NCI-H2107 treated with DMSO at 0.1 percent for 48 hours (cell line): Measurements from ENCODE around the gene PSG7.
"Not testable (repeated sequence)": the region's sequence is repeated elsewhere in the genome, so short reads cannot be mapped to it uniquely, and the experiment has no call there.

Source experiments
- DNase-seq: peaks from one replicate; lab custom pipeline; 2025; ENCODE audit not compliant: unreplicated experiment; lab: John Stamatoyannopoulos, UW

The PSG7 gene

DNA sequence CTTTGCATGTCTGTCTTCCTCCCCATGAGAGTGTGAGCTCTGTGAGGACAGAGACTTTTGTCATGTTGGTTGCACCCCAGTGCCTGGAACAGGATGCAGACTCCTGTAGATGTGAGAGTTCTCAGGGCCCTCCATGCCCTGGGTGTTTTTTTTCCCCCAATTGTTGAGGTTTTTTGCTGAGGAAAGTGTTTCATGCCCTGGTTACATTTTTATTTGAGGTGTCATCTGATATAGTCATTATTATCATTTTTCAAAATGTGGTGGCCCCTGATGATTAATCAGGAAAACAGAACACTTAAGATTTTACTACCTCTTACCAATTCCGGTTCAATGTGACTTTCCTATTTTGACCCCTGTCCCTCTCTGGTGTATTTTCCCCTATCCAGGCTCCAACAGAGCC, 20.1 kb downstream of the PSG7 start:
- DNase-seq = not testable (repeated sequence)

DNA sequence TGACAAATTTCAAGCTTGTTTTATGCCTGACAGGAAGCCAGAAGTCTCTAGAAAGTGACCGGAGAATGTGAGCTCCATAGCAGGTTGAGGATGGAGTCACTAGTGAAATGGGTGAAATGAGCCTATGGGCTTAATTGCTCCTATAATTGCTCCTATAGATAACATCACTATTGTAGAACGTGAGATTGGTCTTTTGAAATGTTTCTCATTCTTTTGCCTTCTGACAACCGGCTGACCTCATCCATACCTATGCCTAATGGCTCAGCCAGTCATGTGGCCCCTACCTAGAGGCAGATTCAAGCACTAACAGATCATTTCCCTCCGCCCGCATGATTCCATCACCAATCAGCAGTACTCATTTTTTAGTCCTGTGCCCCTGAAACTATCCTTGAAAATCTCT, 23.5 kb downstream of the PSG7 start:
- not testable (repeated sequence) for DNase-seq

DNA sequence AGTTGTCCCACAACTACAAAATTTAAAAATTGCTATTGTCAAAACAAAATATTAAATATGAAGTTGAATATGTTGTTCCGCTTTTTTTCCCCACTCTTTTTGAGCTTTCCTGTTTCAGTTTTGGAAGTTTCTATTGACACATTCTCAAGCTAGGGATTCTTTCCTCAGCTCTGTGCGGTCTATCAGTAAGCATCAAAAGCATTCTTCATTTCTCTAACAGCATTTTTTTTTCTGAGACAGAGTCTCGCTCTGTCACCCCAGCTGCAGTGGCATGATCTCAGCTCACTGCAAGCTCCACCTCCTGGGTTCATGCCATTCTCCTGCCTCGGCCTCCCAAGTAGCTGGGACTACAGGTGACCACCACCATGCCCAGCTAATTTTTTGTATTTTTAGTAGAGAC, 24.1 kb downstream of the PSG7 start:
- not testable (repeated sequence) for DNase-seq

DNA sequence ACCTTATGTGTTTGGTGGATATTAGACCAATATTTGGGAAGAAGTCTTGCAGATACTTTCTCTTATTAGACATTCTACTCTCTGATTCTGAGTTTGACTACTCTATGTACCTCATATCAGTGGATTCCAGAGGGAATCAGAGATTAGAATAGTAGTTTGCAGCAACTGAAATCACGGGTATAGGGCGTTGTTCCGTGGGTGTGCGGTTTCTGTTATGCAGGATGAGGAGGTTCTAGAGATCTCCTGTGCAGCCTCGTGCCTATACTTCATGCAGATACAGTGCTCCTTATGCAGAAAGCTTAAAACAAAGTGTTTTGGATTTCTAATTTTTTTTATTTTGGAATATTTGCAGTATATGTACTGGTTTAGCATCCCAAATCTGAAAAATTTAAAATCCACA, 25.3 kb downstream of the PSG7 start:
- DNase-seq = not testable (repeated sequence)

DNA sequence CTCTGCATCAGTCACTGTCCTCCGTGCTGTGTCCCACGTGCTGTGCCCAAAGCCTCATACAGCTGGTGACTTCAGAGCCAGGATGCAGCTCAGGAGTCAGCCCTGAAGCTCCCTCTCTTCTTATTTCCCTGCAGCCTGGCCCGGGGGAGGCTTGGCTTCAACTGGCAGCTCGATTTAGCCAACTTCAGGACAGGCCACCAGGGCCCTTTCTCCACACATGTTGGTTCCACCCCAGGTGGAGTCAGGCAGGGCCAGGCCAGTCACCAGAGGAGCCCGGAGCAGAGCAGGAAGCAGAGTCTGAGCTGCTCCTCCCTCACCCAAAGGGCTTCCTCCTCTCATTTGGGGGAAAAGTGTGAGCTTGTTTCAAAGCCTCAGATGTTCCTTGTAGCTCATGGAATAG, 30.8 kb downstream of the PSG7 start:
- not testable (repeated sequence) for DNase-seq

DNA sequence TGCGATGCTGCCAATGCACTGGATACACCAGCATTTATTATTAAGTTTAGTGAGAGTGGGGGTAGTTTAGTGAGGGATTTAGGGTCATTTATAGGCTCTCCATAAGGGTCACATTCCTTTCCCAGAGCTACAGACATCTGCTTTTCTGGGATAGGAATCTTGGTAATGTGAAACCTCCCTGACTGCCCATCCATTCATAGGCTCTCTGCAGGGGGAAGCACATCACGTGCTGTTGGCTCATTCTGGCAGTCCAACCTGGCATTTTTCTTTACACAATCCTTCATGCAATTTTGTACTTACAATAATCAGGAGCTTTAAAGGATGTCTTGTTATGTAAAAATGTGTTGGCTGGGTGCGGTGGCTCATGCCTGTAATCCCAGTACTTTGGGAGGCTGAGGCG, 36.4 kb downstream of the PSG7 start:
- not testable (repeated sequence) for DNase-seq

DNA sequence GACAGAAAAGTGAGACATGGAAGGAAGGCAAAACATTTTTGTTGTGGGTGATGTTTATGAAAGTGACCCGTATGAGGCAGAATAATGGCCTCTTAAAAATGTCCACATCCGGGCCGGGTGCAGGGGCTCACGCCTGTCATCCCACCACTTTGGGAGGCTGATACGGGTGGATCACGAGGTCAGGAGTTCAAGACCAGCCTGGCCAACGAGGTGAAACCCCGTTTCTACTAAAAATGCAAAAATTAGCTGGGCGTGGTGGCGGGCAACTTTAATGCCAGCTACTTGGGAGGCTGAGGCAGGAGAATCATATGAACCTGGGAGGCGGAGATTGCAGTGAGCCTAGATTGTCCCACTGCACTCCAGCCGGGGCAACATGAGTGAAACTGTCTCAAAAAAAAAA, 37.3 kb downstream of the PSG7 start:
- DNase-seq = not testable (repeated sequence)

DNA sequence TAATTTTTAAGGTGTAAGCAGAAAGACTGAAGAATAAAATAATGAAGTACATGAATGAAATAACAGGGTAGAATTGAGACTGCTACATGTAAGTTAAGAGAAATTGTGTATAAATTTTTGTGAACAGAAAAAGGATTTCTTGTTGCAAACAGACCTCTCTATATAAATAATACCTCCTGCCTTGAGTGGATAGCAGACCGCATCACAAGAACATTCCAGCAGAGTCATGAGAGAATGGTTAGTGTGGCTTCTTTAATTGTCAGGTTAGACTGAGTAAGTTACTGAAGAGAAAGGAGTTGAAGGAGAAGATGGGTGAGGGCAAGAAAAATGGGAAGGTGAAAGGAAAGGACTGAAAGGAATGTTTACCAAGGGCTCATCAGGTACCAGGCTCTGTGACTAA, 37.9 kb downstream of the PSG7 start:
- DNase-seq = not testable (repeated sequence)

DNA sequence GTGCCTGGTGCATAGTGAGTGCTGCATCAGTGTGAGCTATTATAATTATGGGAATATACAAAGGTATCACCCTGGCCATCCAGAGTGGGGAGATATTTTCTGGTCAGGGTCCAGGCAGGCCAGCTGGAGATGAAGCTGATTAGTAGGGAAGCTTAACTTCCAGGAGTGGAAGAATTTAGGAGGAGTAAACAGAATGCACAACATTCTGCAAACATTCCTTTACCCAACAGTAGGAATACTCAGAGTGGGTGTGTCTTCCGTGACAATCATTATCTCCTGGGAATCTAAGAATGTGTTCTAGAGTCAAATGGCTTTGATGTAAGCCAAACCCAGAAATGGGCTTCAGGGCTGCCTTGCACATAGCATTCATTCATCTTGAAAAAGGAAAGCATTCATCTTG, 38.4 kb downstream of the PSG7 start:
- DNase-seq = not testable (repeated sequence)

DNA sequence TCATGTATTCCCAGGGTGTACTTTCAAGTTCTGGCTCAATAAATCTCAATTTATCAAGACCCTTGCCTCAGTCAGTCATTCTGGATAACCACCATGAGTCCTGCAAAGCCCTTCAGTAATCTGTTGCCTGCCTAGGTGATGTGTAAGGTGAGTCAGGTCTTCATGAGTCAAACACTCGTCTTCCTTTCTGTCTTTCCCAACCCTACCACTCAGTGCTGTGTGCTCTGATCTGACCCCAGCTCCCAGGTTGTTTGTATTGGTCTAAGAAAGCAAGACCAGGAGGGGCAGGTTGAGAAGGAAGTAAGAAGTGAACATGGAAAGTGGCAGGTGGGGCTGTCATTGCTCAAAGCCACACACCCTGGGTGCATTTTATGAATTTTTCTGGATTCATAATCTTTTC, 39.3 kb downstream of the PSG7 start:
- DNase-seq = not testable (repeated sequence)

DNA sequence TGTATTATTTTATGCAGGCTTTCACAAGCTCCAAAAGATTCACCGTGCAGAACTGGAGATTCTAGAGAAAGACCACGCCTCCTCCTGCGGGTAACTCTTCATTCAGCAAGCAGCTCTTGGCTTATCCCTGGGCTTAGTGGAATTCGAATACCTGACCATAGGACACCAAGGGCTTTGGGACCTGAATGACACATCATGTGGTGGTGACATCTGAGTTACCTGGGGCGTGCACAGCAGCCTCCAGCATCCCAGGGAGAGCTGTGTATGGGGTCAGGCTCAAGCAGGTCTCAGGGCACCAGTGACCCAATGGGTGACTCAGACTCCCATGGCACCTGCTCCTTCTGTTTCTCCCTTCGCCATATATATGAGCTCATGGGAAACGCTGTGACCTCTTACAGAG, 46.6 kb downstream of the PSG7 start:
- DNase-seq = not testable (repeated sequence)

DNA sequence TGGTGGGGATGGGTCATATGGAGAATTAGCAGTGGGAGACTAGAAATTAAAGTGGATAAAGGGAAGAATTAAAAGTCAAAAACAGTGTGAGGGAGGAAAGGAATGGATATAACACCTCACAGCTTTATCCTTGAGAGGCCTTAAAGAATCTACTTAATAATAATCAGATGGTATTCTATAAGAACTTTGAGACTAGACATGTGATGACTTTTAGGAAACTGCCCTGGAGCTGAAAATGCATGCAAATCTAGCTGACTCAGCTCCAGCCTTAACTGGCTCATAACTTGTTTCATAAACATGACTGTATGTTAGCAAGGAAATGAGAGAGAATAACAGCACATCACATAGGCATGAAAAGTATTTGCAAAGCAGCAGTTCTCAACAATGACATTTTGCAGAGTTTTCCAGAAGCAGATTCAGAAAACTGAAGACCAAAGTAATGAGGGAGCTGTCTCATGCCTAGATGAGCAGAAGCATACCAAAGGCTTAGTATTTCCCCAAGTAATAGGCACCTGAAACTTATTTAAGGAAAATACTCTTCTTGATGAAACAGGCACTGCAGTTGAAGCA, 49.0 kb downstream of the PSG7 start:
- not testable (repeated sequence) for DNase-seq

DNA sequence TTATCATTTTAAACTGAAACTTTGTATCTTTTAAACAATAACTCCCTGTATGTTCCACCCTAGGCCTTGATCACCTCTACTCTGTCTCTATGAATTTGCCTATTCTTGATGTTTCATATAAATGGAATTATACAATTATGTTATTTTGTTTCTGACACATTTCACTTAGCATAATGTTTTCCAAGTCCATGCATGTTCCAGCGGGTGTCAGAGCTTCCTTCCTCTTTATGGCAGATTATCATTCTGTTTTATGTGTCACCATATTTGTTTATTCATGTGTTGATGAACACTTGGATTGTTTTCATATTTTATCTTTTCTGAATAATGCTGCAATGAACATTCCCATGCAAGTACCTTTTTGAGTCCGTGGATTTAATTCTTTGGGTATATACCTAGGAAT, 54.3 kb downstream of the PSG7 start:
- DNase-seq = not testable (repeated sequence)

DNA sequence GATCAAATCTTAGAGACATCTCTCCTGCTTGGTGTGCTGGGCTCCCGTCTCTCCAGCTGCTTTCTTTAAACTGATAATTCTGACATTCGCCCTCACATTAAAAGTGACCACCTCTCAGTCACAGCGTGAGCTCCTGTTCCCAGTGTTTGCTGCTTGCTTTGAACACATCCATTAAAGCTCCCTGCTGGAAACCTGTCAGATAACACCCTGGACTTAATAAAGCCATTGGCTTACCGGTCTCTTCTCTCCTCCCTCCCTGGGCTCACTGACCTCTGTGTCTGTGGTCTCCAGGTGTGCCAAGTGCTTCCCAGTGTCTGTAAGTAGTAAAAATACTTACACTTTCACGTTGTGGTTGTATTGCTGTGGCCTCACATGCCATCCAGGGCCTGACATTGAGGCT, 55.0 kb downstream of the PSG7 start:
- DNase-seq = not testable (repeated sequence)

DNA sequence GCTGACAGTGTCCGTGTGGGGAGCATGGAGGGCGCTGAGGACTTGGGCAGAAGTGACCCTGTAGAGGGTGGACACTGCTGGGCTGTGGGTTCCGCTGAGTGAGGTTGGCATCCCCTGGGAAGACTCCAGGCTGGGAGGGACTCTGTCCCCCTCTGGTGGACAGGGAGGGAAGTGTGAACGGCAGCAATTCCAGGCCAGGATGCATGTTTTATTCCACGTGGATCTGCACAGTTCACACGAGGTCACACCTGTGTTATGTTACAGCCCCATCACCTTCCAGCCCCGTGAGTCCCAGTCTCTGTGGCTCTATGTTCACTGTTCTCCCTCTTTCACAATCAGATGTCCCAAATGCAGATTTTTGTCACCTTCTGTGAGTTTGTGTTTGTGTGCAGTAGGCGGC, 55.7 kb downstream of the PSG7 start:
- not testable (repeated sequence) for DNase-seq

DNA sequence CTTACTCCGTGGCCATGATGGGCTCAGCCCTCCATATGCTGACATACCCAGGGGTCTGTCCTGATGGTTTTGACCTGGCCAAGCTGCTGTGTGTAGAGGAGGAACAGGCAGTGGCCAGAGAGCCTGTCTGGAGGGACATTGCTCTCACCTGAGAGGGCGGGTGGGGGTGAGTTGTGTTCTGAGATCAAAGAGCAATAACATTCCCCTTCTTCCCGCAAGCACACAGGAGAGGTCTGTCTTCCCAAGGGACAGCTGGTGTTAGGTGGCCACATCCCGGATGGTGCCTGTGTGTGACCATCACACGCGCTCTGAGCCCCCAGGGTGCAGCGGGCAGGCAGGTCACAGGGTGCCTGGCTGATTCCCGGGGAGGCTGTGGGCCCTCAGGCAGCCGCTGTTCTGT, 56.4 kb downstream of the PSG7 start:
- DNase-seq = not testable (repeated sequence)

DNA sequence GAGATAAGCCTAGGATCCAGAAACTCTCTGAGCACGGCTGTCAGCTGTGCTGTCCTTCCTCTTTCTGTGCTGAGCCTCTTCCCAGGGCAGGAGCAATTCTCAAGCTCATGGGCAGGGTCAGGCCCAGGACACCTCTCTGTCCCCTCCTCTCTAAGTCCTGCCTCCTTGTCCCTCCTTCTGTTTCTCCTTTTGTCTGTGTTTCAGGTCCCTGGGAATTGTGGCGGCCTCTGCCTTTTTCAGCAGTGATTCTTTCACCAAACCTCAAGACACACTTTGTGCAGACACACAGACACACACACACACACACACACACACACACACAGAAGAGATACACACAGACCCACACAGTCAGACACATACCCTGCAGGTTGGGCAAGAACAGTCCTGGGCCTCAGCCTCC, 57.4 kb downstream of the PSG7 start, which contains the start of gene PSG1:
Gene PSG1 (minus strand): TSS at position 101 of the 400 bp plus-strand sequence. CDS start 132 bp downstream, outside the sequence.
- no peak for DNase-seq

DNA sequence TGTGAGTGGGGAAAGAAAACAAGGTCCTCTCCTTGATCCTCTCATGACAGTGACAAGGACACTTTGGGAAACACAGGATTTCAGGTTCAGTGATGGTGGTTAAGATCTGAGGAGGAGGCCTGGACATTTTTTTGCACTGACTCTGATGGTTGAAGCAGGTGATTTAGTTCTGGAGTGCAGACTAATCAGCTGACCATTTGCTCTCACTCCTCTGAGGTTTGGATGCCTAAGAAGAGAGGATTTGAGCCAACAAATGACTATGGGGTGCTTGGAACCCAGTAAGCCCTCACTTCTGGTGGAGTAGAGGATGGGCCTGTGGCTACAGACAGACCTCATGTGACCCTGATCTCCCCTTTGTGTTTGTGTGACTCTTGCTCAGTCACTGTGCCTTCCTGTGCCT, 60.4 kb downstream of the PSG7 start:
- DNase-seq = not testable (repeated sequence)

DNA sequence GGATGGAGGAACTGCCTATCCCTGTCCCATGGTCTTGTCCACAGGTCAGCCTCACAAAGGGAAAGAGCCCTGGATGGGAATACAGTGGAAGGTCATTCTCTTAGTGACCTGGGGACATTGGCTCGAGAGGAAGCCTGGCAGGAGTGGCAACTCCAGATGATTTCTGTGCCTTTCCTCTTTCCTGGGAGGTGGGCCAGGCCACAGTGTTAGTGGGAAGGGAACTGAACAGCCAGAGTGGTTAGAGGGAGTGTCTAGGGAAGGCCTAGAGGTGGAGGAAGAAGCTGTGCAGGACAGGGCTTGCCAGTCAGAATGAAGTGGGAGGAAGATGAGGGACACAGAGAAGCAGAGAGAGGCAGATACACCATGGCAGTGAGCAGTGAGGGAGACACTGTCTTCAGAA, 61.1 kb downstream of the PSG7 start:
- not testable (repeated sequence) for DNase-seq

DNA sequence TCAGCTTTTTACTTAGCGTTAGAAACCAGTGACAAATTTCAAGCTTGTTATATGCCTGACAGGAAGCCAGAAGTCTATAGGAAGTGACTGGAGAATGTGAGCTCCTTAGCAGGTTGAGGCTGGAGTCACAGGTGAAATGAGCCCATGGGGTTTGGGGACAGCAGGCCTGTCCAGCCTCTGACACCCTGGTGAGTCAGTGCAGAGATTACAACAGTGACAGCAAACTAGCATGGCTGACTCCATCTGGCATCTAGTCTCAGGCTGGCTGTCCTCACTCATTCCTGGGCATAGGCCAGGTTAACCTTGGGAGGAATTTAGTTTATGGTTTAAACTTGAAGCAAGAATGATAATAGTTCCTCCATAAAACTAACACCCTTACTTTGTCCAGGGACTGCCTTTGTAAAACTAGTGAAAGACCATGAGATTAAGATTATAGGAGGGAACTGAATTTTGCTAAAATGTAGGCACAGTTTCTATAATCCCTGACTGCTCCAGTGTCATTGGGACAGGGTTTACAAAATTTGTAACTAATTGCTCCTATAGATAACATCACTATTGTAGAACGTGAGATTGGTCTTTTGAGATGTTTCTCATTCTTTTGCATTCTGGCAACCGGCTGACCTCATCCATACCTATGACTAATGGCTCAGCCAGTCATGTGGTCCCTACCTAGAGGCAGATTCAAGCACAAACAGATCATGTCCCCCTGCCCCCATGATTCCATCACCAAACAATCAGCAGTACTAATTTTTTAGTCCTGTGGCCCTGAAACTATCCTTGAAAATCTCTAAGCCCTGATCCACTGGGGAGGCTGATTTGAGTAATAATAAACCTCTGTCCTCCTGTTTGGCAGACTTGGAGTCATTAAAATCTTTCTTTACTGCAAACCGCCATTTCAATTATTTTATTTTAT, 61.9 kb downstream of the PSG7 start:
- DNase-seq = not testable (repeated sequence)

DNA sequence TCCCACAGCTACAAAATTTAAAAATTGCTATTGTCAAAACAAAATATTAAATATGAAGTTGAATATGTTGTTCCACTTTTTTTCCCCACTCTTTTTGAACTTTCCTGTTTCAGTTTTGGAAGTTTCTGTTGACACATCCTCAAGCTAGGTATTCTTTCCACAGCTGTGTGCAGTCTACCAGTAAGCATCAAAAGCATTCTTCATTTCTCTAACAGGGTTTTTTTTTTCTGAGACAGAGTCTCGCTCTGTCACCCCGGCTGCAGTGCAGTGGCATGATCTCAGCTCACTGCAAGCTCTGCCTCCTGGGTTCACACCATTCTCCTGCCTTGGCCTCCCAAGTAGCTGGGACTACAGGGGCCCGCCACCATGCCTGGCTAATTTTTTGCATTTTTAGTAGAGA, 62.9 kb downstream of the PSG7 start:
- DNase-seq = not testable (repeated sequence)
